H9 (cell line): ENCODE results near the gene ATCAY. TPM values are rescaled to one million over a fixed set of nuclear protein-coding genes. Genes with fewer than 3 reads are reported as not detected.

ENCODE experiments used
- DNase-seq: peaks from one replicate; pipeline ENCODE4 v3.0.0-alpha.2; 2017
- H2AFZ ChIP-seq: one replicate; pipeline ENCODE4 v1.6.1; 2013; ENCODE audit warnings: mild to moderate bottlenecking, low read length, control low read depth, moderate library complexity
- H2AK5ac ChIP-seq: 2 replicates; pipeline ENCODE4 v1.6.1; 2013; ENCODE audit warnings: low read length, control low read depth, mixed read lengths; ENCODE audit not compliant: insufficient read length
- H2BK120ac ChIP-seq: one replicate; pipeline ENCODE4 v1.6.1; 2013; ENCODE audit warnings: low read depth, mild to moderate bottlenecking, low read length, control low read depth, inconsistent platforms; ENCODE audit not compliant: poor library complexity, severe bottlenecking
- H2BK12ac ChIP-seq: 2 replicates; pipeline ENCODE4 v1.6.1; 2013; ENCODE audit warnings: low read length, control low read depth, mixed read lengths, low read depth; ENCODE audit not compliant: insufficient read length
- H2BK15ac ChIP-seq: 2 replicates; pipeline ENCODE4 v1.6.1; 2013; ENCODE audit warnings: low read depth, low read length, control low read depth
- H2BK20ac ChIP-seq: one replicate; pipeline ENCODE4 v1.6.1; 2013; ENCODE audit warnings: low read depth, mild to moderate bottlenecking, low read length, control low read depth, inconsistent platforms; ENCODE audit not compliant: poor library complexity, severe bottlenecking
- H2BK5ac ChIP-seq: 2 replicates; pipeline ENCODE4 v1.6.1; 2013; ENCODE audit warnings: low read length, control low read depth, mixed read lengths; ENCODE audit not compliant: insufficient read length
- H3K14ac ChIP-seq: 2 replicates; pipeline ENCODE4 v1.6.1; 2013; ENCODE audit warnings: low read length, control low read depth; ENCODE audit not compliant: insufficient read depth
- H3K18ac ChIP-seq: 2 replicates; pipeline ENCODE4 v1.6.1; 2013; ENCODE audit warnings: low read depth, mild to moderate bottlenecking, mixed read lengths, low read length, control low read depth; ENCODE audit not compliant: insufficient read length
- H3K23ac ChIP-seq: 2 replicates; pipeline ENCODE4 v1.6.1; 2013; ENCODE audit warnings: low read length, control low read depth, mixed read lengths, low read depth; ENCODE audit not compliant: insufficient read length
- H3K23me2 ChIP-seq: 2 replicates; pipeline ENCODE4 v1.6.1; 2013; ENCODE audit warnings: low read depth, mild to moderate bottlenecking, mixed read lengths, low read length, control low read depth; ENCODE audit not compliant: insufficient read length, poor library complexity, severe bottlenecking
- H3K27ac ChIP-seq: 2 replicates; pipeline ENCODE4 v1.5.1; 2013; ENCODE audit warnings: low read length, control low read depth, mixed read lengths, low read depth; ENCODE audit not compliant: insufficient read length
- H3K27me3 ChIP-seq: 2 replicates; pipeline ENCODE4 v1.6.1; 2013; ENCODE audit warnings: low read length, control low read depth, inconsistent platforms; ENCODE audit not compliant: insufficient read depth
- H3K4ac ChIP-seq: 2 replicates; pipeline ENCODE4 v1.6.1; 2013; ENCODE audit warnings: low read depth, mild to moderate bottlenecking, control low read depth, inconsistent platforms, low read length, moderate library complexity
- H3K4me1 ChIP-seq: 2 replicates; pipeline ENCODE4 v1.6.1; 2013; ENCODE audit warnings: low read length, control low read depth, inconsistent platforms; ENCODE audit not compliant: insufficient read depth
- H3K4me2 ChIP-seq: 2 replicates; pipeline ENCODE4 v1.6.1; 2013; ENCODE audit warnings: low read length, control low read depth, mixed read lengths; ENCODE audit not compliant: insufficient read length, insufficient read depth
- H3K56ac ChIP-seq: 2 replicates; pipeline ENCODE4 v1.6.1; 2013; ENCODE audit warnings: low read depth, mild to moderate bottlenecking, mixed read lengths, low read length, control low read depth; ENCODE audit not compliant: insufficient read length
- H3K79me1 ChIP-seq: 2 replicates; pipeline ENCODE4 v1.6.1; 2013; ENCODE audit warnings: low read depth, mild to moderate bottlenecking, moderate library complexity, low read length, control low read depth, inconsistent platforms; ENCODE audit not compliant: insufficient read depth, poor library complexity, severe bottlenecking
- H3K79me2 ChIP-seq: 2 replicates; pipeline ENCODE4 v1.6.1; 2013; ENCODE audit warnings: low read length, control low read depth, inconsistent platforms; ENCODE audit not compliant: insufficient read depth
- H3K9ac ChIP-seq: 2 replicates; pipeline ENCODE4 v1.6.1; 2013; ENCODE audit warnings: low read length, control low read depth, mixed read lengths; ENCODE audit not compliant: insufficient read length; ENCODE audit errors: extremely low read depth
- H3K9me3 ChIP-seq: one replicate; pipeline ENCODE4 v1.6.1; 2013; ENCODE audit warnings: low read depth, low read length, inconsistent platforms; ENCODE audit not compliant: control insufficient read depth
- H3T11ph ChIP-seq: one replicate; pipeline ENCODE4 v1.6.1; 2013; ENCODE audit warnings: mild to moderate bottlenecking, low read length, control low read depth, inconsistent platforms
- H4K20me1 ChIP-seq: one replicate; pipeline ENCODE4 v1.6.1; 2013; ENCODE audit not compliant: control insufficient read depth, insufficient read length, insufficient read depth
- H4K5ac ChIP-seq: 2 replicates; pipeline ENCODE4 v1.6.1; 2013; ENCODE audit warnings: low read depth, mild to moderate bottlenecking, mixed read lengths, low read length, control low read depth; ENCODE audit not compliant: insufficient read length
- H4K8ac ChIP-seq: replicated peaks from 2 replicates; pipeline ENCODE4 v1.6.1; 2013; ENCODE audit warnings: low read length, control low read depth, mixed read lengths, low read depth; ENCODE audit not compliant: insufficient read length
- H4K91ac ChIP-seq: 2 replicates; pipeline ENCODE4 v1.6.1; 2013; ENCODE audit warnings: low read depth, mild to moderate bottlenecking, moderate library complexity, mixed read lengths, low read length, control low read depth; ENCODE audit not compliant: insufficient read length
- H3K27ac Mint-ChIP-seq, 3 experiments: 2 replicates in 2 of 3; 3 replicates in 1 of 3; pipeline ENCODE4 v1.8.0; 2020 to 2021; ENCODE audit warnings: mixed read lengths in 3 of 3, mild to moderate bottlenecking in 1 of 3, moderate library complexity in 1 of 3
- H3K27me3 Mint-ChIP-seq: 2 replicates; pipeline ENCODE4 v1.8.0; 2021; ENCODE audit warnings: low read depth, mild to moderate bottlenecking, moderate library complexity, mixed read lengths
- H3K36me3 Mint-ChIP-seq, 3 experiments: 2 replicates in 2 of 3; 3 replicates in 1 of 3; pipeline ENCODE4 v1.8.0; 2020 to 2021; ENCODE audit warnings: low read depth in 3 of 3, mixed read lengths in 3 of 3; ENCODE audit not compliant: insufficient read depth in 1 of 3
- H3K4me1 Mint-ChIP-seq, 2 experiments: 2 replicates each; pipeline ENCODE4 v1.8.0; 2020; ENCODE audit warnings: mixed read lengths in 2 of 2
- H3K4me3 Mint-ChIP-seq, 2 experiments: 2 replicates in 1 of 2; 3 replicates in 1 of 2; pipeline ENCODE4 v1.8.0; 2020 to 2021; ENCODE audit warnings: mild to moderate bottlenecking in 2 of 2, mixed read lengths in 2 of 2, moderate library complexity in 1 of 2
- H3K9me3 Mint-ChIP-seq, 2 experiments: 2 replicates in 1 of 2; 3 replicates in 1 of 2; pipeline ENCODE4 v1.8.0; 2020; ENCODE audit warnings: mild to moderate bottlenecking in 2 of 2, mixed read lengths in 2 of 2, moderate library complexity in 1 of 2
- CTCF ChIP-seq: fragments of 200-600 bp; sonication (generic); conservative IDR thresholded peaks from 3 replicates; pipeline ENCODE4 v1.8.0; 2021; ENCODE audit warnings: antibody characterized with exemption, mild to moderate bottlenecking
- WGBS: extraction: QIAGEN DNeasy Blood & Tissue Kit; methylation state at CpG from one replicate; pipeline ENCODE4 v1.1.7; 2013; ENCODE audit warnings: missing lambda C conversion rate, low lambda C conversion rate, mixed read lengths; ENCODE audit not compliant: insufficient read length; ENCODE audit errors: extremely low coverage; 5-methylcytosine and 5-hydroxymethylcytosine counted together
- total RNA-seq: library from RNA; stranded (reverse); gene quantifications from 2 replicates; pipeline ENCODE4 v1.2.1, GENCODE V29; 2021

Gene ATCAY
- total RNA-seq, 1 experiment from 2014 or later = 12.2 TPM

- Mint-ChIP-seq H3K27ac (no peak overlapping the region), H3K4me3 (no peak overlapping the region), H3K27me3 (peaks cover 13% of the 10 kb centered on the region), H3K9me3 (peaks cover 13 to 14% of the 10 kb centered on the region in 2 experiments; a peak in 4 of 5 replicates), H3K4me1 (no peaks in the 10 kb centered on the region), H3K36me3 (peaks cover 0 to 4% (median 4%) of the 10 kb centered on the region in 3 experiments; a peak in 3 of 7 replicates)
- Histone ChIP-seq H3K56ac (no peak overlapping the region), H3K27me3 (no peaks in the 10 kb centered on the region), H3K9me3 (no peaks in the 10 kb centered on the region), H2BK20ac (no peak overlapping the region), H2BK12ac (no peak overlapping the region), H2AFZ (no peak overlapping the region), H2BK15ac (no peak overlapping the region), H4K91ac (no peak overlapping the region), H3K27ac (no peak overlapping the region), H3K4ac (no peak overlapping the region), H3K23me2 (no peaks in the 10 kb centered on the region), H3K4me1 (no peaks in the 10 kb centered on the region), H4K5ac (no peak overlapping the region), H3K14ac (no peak overlapping the region), H3K79me1 (no peaks in the 10 kb centered on the region), H3K79me2 (no peaks in the 10 kb centered on the region), H3K23ac (no peak overlapping the region), H2BK120ac (no peak overlapping the region), H3T11ph (no peak overlapping the region), H3K18ac (no peak overlapping the region), H3K9ac (no peak overlapping the region), H3K4me2 (no peak overlapping the region), H2BK5ac (no peak overlapping the region), H2AK5ac (no peak overlapping the region), H4K20me1 (no peaks in the 10 kb centered on the region), H4K8ac (no peak overlapping the region)
- TF ChIP-seq CTCF = no peak
- no CpG with 5 or more reads among the region's 17 CpGs for WGBS
- DNase-seq = no peak
Measured at GRCh38 chr19:3837332-3837731, 43.2 kb upstream of the ATCAY start.
